Measurements from ENCODE around the gene TEX14.

TEX14 gene

GRCh38 chr17:58722274-58722673, 30.4 kb upstream of the TEX14 start:
- no peak for TF ChIP-seq CTCF (conservative IDR thresholded peaks at IDR 0.05)
- no peak overlapping the region for H3K27ac ChIP-seq

- no peak overlapping the region for H3K27ac ChIP-seq
- peak; percentile 82 for TF ChIP-seq CTCF (conservative IDR thresholded peaks at IDR 0.05)
Observed at GRCh38 chr17:58710948-58711552, 19.2 kb upstream of the TEX14 start.

GRCh38 chr17:58706351-58707140, 14.7 kb upstream of the TEX14 start:
- TF ChIP-seq CTCF (conservative IDR thresholded peaks at IDR 0.05): no peak
- no peak overlapping the region for H3K27ac ChIP-seq

GRCh38 chr17:58703916-58704286, 12.1 kb upstream of the TEX14 start:
- TF ChIP-seq CTCF (conservative IDR thresholded peaks at IDR 0.05): no peak
- H3K27ac ChIP-seq: no peak overlapping the region

GRCh38 chr17:58703137-58703915, 11.5 kb upstream of the TEX14 start:
- no peak for TF ChIP-seq CTCF (conservative IDR thresholded peaks at IDR 0.05)
- no peak overlapping the region for H3K27ac ChIP-seq

- H3K27ac ChIP-seq: no peak overlapping the region
Observed at GRCh38 chr17:58702708-58703107, 10.9 kb upstream of the TEX14 start.

More at GRCh38 chr17:58702708-58703107, 10.9 kb upstream of the TEX14 start:
- no peak for TF ChIP-seq CTCF (conservative IDR thresholded peaks at IDR 0.05)

Data from VCaP (cell line).